NCI-H748 (cell line): ENCODE measurements around the gene GFPT1.
A peak's percentile ranks its signal among the peaks of the same experiment; 100 is the strongest.
"Not testable (repeated sequence)": the region's sequence is repeated elsewhere in the genome, so short reads cannot be mapped to it uniquely, and the experiment has no call there.

Experiments used
- DNase-seq: peaks from one replicate; lab custom pipeline; 2025; ENCODE audit not compliant: unreplicated experiment; lab: John Stamatoyannopoulos, UW

Gene GFPT1

GRCh38 chr2:69386789-69387734 lies at the start of gene GFPT1:
Gene GFPT1, minus strand, starts transcription at chr2:69387227. Its CDS starts 156 bp downstream, at chr2:69387071.
- DNase-seq: peak; percentile 91

- DNase-seq: no peak
These were observed 49.5 kb upstream of the GFPT1 start for GRCh38 chr2:69436596-69436937.

GRCh38 chr2:69434753-69435152 lies 47.7 kb upstream of the GFPT1 start:
- DNase-seq: no peak

- DNase-seq: no peak
These were observed 42.6 kb upstream of the GFPT1 start for GRCh38 chr2:69429491-69430183.

GRCh38 chr2:69428981-69429380 lies 42.0 kb upstream of the GFPT1 start:
- no peak for DNase-seq

GRCh38 chr2:69424419-69424818 lies 37.4 kb upstream of the GFPT1 start:
- DNase-seq: no peak

- DNase-seq: no peak
These were observed 35.2 kb upstream of the GFPT1 start for GRCh38 chr2:69422198-69422597.

GRCh38 chr2:69419111-69419510 lies 32.1 kb upstream of the GFPT1 start:
- not testable (repeated sequence) for DNase-seq

GRCh38 chr2:69416147-69416546 lies 29.1 kb upstream of the GFPT1 start:
- no peak for DNase-seq

GRCh38 chr2:69411120-69411519 lies 24.1 kb upstream of the GFPT1 start:
- DNase-seq: no peak

GRCh38 chr2:69405306-69405705 lies 18.3 kb upstream of the GFPT1 start:
- DNase-seq: no peak

- DNase-seq: no peak
These were observed 13.1 kb upstream of the GFPT1 start for GRCh38 chr2:69400121-69400520.

GRCh38 chr2:69397234-69397633 lies 10.2 kb upstream of the GFPT1 start:
- DNase-seq: no peak

- no peak for DNase-seq
These were observed 8.8 kb upstream of the GFPT1 start for GRCh38 chr2:69395866-69396265.

GRCh38 chr2:69393963-69394362 lies 6.9 kb upstream of the GFPT1 start:
- DNase-seq: no peak

- no peak for DNase-seq
These were observed 3.4 kb upstream of the GFPT1 start for GRCh38 chr2:69390471-69390870.

GRCh38 chr2:69390001-69390400 lies 3.0 kb upstream of the GFPT1 start:
- DNase-seq: no peak

- DNase-seq: no peak
These were observed 2.2 kb upstream of the GFPT1 start for GRCh38 chr2:69389271-69389670.

- peak; percentile 15 for DNase-seq
These were observed 899 bp upstream of the GFPT1 start for GRCh38 chr2:69387770-69388481.

GRCh38 chr2:69386360-69386759 lies 667 bp downstream of the GFPT1 start:
- no peak for DNase-seq

- DNase-seq: no peak
These were observed 1.4 kb downstream of the GFPT1 start for GRCh38 chr2:69385443-69386151.
